MM.1S (cell line): Measurements from ENCODE around the gene PRAMEF10.
"Not testable (repeated sequence)": the region's sequence is repeated elsewhere in the genome, so short reads cannot be mapped to it uniquely, and the experiment has no call there.

Experiments used
- DNase-seq: peaks from one replicate; pipeline ENCODE4 v3.0.0-alpha.2; 2015
- H2AFZ ChIP-seq: fragments of 300-600 bp; sonication (generic); 2 replicates; pipeline ENCODE4 v1.6.0; 2016; ENCODE audit warnings: antibody characterized with exemption, low read length
- H3F3A ChIP-seq: fragments of 300-600 bp; sonication (generic); 2 replicates; pipeline ENCODE4 v1.6.1; 2016; ENCODE audit warnings: mild to moderate bottlenecking, antibody characterized with exemption, low read length, moderate library complexity, mixed read lengths; ENCODE audit not compliant: insufficient read depth
- H3K27ac ChIP-seq: fragments of 300-600 bp; sonication (generic); 2 replicates; pipeline ENCODE4 v1.5.1; 2016; ENCODE audit warnings: mild to moderate bottlenecking, low read length
- H3K27me3 ChIP-seq: fragments of 300-600 bp; sonication (generic); replicated peaks from 2 replicates; pipeline ENCODE4 v1.6.0; 2016; ENCODE audit warnings: low read length; ENCODE audit not compliant: insufficient read depth
- H3K36me3 ChIP-seq: fragments of 300-600 bp; sonication (generic); replicated peaks from 2 replicates; pipeline ENCODE4 v1.6.1; 2016; ENCODE audit warnings: mild to moderate bottlenecking, low read length, mixed read lengths; ENCODE audit not compliant: insufficient read depth
- H3K4me1 ChIP-seq: fragments of 300-600 bp; sonication (generic); 2 replicates; pipeline ENCODE4 v1.6.1; 2016; ENCODE audit warnings: low read length, mixed read lengths
- H3K4me2 ChIP-seq: fragments of 300-600 bp; sonication (generic); 2 replicates; pipeline ENCODE4 v1.6.0; 2016; ENCODE audit warnings: low read depth, low read length
- H3K4me3 ChIP-seq: fragments of 300-600 bp; sonication (generic); 2 replicates; pipeline ENCODE4 v1.5.1; 2016; ENCODE audit warnings: low read length, mixed read lengths
- H3K79me2 ChIP-seq: fragments of 300-600 bp; sonication (generic); 2 replicates; pipeline ENCODE4 v1.6.1; 2016; ENCODE audit warnings: mixed run types, low read length, mixed read lengths
- H3K9ac ChIP-seq: fragments of 300-600 bp; sonication (generic); 2 replicates; pipeline ENCODE4 v1.6.1; 2016; ENCODE audit warnings: low read length, mixed read lengths
- H3K9me2 ChIP-seq: fragments of 300-600 bp; sonication (generic); replicated peaks from 2 replicates; pipeline ENCODE4 v1.6.1; 2016; ENCODE audit warnings: mild to moderate bottlenecking, low read length, mixed read lengths; ENCODE audit not compliant: insufficient read depth
- H3K9me3 ChIP-seq: fragments of 300-600 bp; sonication (generic); replicated peaks from 2 replicates; pipeline ENCODE4 v1.6.1; 2016; ENCODE audit warnings: mild to moderate bottlenecking, low read length, mixed read lengths; ENCODE audit not compliant: insufficient read depth
- H4K20me1 ChIP-seq: fragments of 300-600 bp; sonication (generic); 2 replicates; pipeline ENCODE4 v1.6.1; 2016; ENCODE audit warnings: mild to moderate bottlenecking, low read length, moderate library complexity, mixed read lengths; ENCODE audit not compliant: insufficient read depth

Gene PRAMEF10

GRCh38 chr1:12898170-12898569 is at the start of gene PRAMEF10:
PRAMEF10 (minus strand) TSS chr1:12898270; CDS start chr1:12895847, 2,423 bp downstream.
- H3K9me3 ChIP-seq, H3K9me2 ChIP-seq, H4K20me1 ChIP-seq, H3K27me3 ChIP-seq, H3K9ac ChIP-seq, H3K4me2 ChIP-seq, H2AFZ ChIP-seq, H3K4me3 ChIP-seq, H3K4me1 ChIP-seq, DNase-seq, H3K36me3 ChIP-seq, H3K27ac ChIP-seq, H3K79me2 ChIP-seq, H3F3A ChIP-seq: not testable (repeated sequence)

DNA sequence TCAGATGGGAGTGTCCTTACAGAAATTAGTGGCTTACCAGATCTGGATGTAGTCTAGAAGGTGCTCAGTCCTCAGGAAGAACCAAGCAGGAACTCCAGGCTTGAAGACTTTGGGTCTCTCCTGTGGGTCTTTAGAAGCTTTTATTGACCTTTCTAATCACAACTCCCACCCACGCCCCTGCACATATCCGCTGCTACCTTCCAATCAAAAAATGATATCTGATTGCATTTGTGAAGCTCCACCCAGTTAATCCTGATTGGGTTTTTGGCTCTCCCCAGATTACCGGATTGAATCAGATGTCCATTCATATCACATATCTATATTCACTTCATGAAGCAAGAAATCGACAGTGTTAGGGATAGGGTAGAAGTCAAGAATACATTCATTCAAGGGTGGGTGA is 49.4 kb upstream of the PRAMEF10 start, which contains the start of gene PRAMEF6:
Gene PRAMEF6 (minus strand): TSS at position 101 of the 400 bp plus-strand sequence. CDS start 5,062 bp downstream, outside the sequence.
- not testable (repeated sequence) for H3K79me2 ChIP-seq, H3K27ac ChIP-seq, H3F3A ChIP-seq, H3K9ac ChIP-seq, H2AFZ ChIP-seq, H3K4me3 ChIP-seq, H3K4me2 ChIP-seq, H4K20me1 ChIP-seq, H3K36me3 ChIP-seq, H3K9me2 ChIP-seq, DNase-seq, H3K27me3 ChIP-seq, H3K4me1 ChIP-seq, H3K9me3 ChIP-seq

DNA sequence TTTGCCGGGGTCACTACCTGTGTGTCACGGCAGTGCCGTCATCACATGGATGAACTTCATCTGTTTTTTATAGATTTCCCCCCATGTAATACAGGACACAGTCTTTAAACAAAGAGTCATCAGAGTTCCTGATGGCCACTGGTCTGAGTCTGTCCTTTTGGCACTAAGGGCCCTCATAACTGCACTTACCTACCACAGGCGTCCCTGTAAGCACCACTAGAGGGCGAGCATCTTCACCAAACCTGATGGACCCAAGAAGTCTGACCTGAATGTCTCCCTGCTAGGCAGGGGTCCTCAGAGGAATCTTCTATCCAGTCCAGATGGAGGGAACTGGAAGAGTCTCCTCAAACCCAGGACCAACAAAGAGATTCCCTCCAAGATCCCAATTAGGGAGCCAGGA is 26.3 kb upstream of the PRAMEF10 start:
- not testable (repeated sequence) for H3K9ac ChIP-seq, H3K79me2 ChIP-seq, H3K9me3 ChIP-seq, H3K27ac ChIP-seq, H3K27me3 ChIP-seq, H4K20me1 ChIP-seq, H3K36me3 ChIP-seq, H2AFZ ChIP-seq, H3F3A ChIP-seq, H3K4me2 ChIP-seq, H3K4me3 ChIP-seq, H3K4me1 ChIP-seq, H3K9me2 ChIP-seq, DNase-seq

- H3F3A ChIP-seq, H3K9me3 ChIP-seq, H4K20me1 ChIP-seq, H3K79me2 ChIP-seq, H3K9ac ChIP-seq, H3K27me3 ChIP-seq, H3K9me2 ChIP-seq, H3K36me3 ChIP-seq, H3K27ac ChIP-seq, H2AFZ ChIP-seq, DNase-seq, H3K4me3 ChIP-seq, H3K4me1 ChIP-seq, H3K4me2 ChIP-seq: not testable (repeated sequence)
Observed at GRCh38 chr1:12921749-12922148, 23.7 kb upstream of the PRAMEF10 start.

GRCh38 chr1:12916310-12916709 is 18.2 kb upstream of the PRAMEF10 start, which contains the start of gene PRAMEF7:
PRAMEF7 (plus strand) TSS chr1:12916610; CDS start chr1:12917693, 1,083 bp downstream.
- not testable (repeated sequence) for DNase-seq, H3K4me3 ChIP-seq, H3K9me3 ChIP-seq, H3K4me2 ChIP-seq, H3K4me1 ChIP-seq, H3K9ac ChIP-seq, H2AFZ ChIP-seq, H3K79me2 ChIP-seq, H4K20me1 ChIP-seq, H3K27me3 ChIP-seq, H3K9me2 ChIP-seq, H3K36me3 ChIP-seq, H3F3A ChIP-seq, H3K27ac ChIP-seq

- H3F3A ChIP-seq, H3K79me2 ChIP-seq, H3K9me3 ChIP-seq, H3K4me3 ChIP-seq, H4K20me1 ChIP-seq, H3K27ac ChIP-seq, H3K4me1 ChIP-seq, H3K9me2 ChIP-seq, H3K27me3 ChIP-seq, H2AFZ ChIP-seq, DNase-seq, H3K36me3 ChIP-seq, H3K4me2 ChIP-seq, H3K9ac ChIP-seq: not testable (repeated sequence)
Observed at GRCh38 chr1:12903793-12904572, 5.9 kb upstream of the PRAMEF10 start.

DNA sequence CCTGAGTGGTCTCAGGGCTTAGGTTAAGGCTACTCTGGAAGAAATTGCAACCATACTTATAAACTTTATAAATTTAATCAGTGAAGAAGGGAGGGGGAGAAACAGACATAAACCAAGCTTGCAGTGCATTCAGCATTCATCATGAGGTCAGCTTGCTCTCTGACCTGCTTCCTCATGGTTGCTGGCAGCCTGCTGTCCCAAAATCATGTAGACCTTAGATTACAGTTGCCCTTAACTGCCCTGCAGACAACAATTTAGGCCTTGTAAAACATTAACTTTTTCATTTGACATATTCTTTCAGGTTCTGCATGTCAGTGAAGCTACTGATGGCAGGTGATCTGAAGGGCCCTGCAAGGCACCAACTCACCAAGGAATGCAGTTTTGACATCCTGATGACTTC is 1.1 kb upstream of the PRAMEF10 start:
- H3K9me3 ChIP-seq, H3K79me2 ChIP-seq, H3K36me3 ChIP-seq, H3K27ac ChIP-seq, H3K4me2 ChIP-seq, H3K27me3 ChIP-seq, H3K4me1 ChIP-seq, H4K20me1 ChIP-seq, H3K9me2 ChIP-seq, H2AFZ ChIP-seq, DNase-seq, H3F3A ChIP-seq, H3K9ac ChIP-seq, H3K4me3 ChIP-seq: not testable (repeated sequence)

GRCh38 chr1:12886101-12886500 is 12.0 kb downstream of the PRAMEF10 start, which contains the start of gene PRAMEF4:
PRAMEF4 (minus strand) TSS chr1:12886201; CDS start chr1:12883394, 2,807 bp downstream.
- not testable (repeated sequence) for H4K20me1 ChIP-seq, H3K4me1 ChIP-seq, H3K9me3 ChIP-seq, H3K36me3 ChIP-seq, H3K9ac ChIP-seq, H3K27ac ChIP-seq, H2AFZ ChIP-seq, H3K4me3 ChIP-seq, DNase-seq, H3K9me2 ChIP-seq, H3K79me2 ChIP-seq, H3K4me2 ChIP-seq, H3K27me3 ChIP-seq, H3F3A ChIP-seq
